WTC11 (cell line): Measurements from ENCODE around the gene ATOSB.

Source experiments
- CREB1 ChIP-seq: sonication (generic); formaldehyde crosslinking; IDR thresholded peaks from 2 replicates; pipeline ENCODE4 v1.8.0; 2023; ENCODE audit warnings: mild to moderate bottlenecking, missing genetic modification reagents
- FOXP1 ChIP-seq: sonication (generic); formaldehyde crosslinking; IDR thresholded peaks from 2 replicates; pipeline ENCODE4 v1.8.0; 2022; ENCODE audit warnings: missing genetic modification reagents, mild to moderate bottlenecking, moderate library complexity, borderline replicate concordance
- TEAD4 ChIP-seq: sonication (generic); formaldehyde crosslinking; IDR thresholded peaks from 2 replicates; pipeline ENCODE4 v1.8.0; 2022; ENCODE audit warnings: mild to moderate bottlenecking, missing genetic modification reagents
- TF ChIP-seq, protein P1 (sequence below): sonication (generic); formaldehyde crosslinking; IDR thresholded peaks from 2 replicates; pipeline ENCODE4 v1.8.1; 2023; ENCODE audit warnings: mild to moderate bottlenecking, missing genetic modification reagents, moderate library complexity
- TF ChIP-seq, protein P2 (sequence below): fragments of 200-600 bp; IDR thresholded peaks from 2 replicates; pipeline ENCODE4 v1.8.0; 2022; ENCODE audit warnings: antibody characterized with exemption

DNA sequence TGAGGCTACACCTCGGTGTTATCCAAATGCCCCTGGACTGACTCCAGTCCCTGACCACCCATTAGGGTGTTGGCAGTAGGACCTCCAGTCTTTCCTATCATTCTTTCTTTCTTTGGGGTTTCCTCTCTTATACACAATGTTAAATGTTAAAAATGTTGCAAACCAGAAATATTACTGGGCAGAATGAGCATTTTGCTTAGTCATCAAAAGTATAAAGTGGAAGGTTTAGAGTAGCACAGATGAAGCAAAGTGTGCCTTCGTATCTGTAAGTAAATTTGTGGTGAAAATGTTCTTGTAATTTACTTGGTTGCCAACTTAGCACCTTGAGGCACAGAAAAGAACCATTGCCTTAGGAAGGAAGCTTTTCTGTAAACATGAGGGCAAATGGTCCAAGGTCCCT, 24.4 kb upstream of the ATOSB start:
- TF ChIP-seq CREB1 (no peak), TEAD4 (CRISPR knock-in tag) (no peak), FOXP1 (CRISPR knock-in tag) (no peak)
- TF ChIP-seq, protein P1, sequence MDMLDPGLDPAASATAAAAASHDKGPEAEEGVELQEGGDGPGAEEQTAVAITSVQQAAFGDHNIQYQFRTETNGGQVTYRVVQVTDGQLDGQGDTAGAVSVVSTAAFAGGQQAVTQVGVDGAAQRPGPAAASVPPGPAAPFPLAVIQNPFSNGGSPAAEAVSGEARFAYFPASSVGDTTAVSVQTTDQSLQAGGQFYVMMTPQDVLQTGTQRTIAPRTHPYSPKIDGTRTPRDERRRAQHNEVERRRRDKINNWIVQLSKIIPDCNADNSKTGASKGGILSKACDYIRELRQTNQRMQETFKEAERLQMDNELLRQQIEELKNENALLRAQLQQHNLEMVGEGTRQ (CRISPR knock-in tag), result no peak
- TF ChIP-seq, protein P2, sequence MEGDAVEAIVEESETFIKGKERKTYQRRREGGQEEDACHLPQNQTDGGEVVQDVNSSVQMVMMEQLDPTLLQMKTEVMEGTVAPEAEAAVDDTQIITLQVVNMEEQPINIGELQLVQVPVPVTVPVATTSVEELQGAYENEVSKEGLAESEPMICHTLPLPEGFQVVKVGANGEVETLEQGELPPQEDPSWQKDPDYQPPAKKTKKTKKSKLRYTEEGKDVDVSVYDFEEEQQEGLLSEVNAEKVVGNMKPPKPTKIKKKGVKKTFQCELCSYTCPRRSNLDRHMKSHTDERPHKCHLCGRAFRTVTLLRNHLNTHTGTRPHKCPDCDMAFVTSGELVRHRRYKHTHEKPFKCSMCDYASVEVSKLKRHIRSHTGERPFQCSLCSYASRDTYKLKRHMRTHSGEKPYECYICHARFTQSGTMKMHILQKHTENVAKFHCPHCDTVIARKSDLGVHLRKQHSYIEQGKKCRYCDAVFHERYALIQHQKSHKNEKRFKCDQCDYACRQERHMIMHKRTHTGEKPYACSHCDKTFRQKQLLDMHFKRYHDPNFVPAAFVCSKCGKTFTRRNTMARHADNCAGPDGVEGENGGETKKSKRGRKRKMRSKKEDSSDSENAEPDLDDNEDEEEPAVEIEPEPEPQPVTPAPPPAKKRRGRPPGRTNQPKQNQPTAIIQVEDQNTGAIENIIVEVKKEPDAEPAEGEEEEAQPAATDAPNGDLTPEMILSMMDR, result 0 out of 2 replicates have a peak, but pooled peaks have one; percentile 36
